ENCODE data around the gene PTPRH.

GRCh38 chr19:55158848-55159749 lies 50.2 kb downstream of the PTPRH start:
- no peak for TF ChIP-seq CTCF (IDR thresholded peaks at IDR 0.05)
- no peak for TF ChIP-seq POLR2AphosphoS5 (IDR thresholded peaks at IDR 0.05)
- TF ChIP-seq POLR2A (IDR thresholded peaks at IDR 0.05), result no peak

All from transverse colon (tissue), 4 donors.